Measurements from ENCODE around the gene SAP30BP. TPM values are rescaled to one million over a fixed set of nuclear protein-coding genes. Genes with fewer than 3 reads are reported as not detected.

The SAP30BP gene
- total RNA-seq, 1 experiment from 2014 or later = 89.7 TPM

- no peaks in the 10 kb centered on the region for H3K23me2 ChIP-seq (ENCODE audit: insufficient read length, low read depth, low read length, poor library complexity, severe bottlenecking)
- no peaks in the 10 kb centered on the region for H3K9me3 Mint-ChIP-seq
- H2BK120ac ChIP-seq (ENCODE audit: low read depth, low read length, poor library complexity, severe bottlenecking) = no peak overlapping the region
- no peak overlapping the region for H4K8ac ChIP-seq (replicated peaks; ENCODE audit: insufficient read length, low read depth, low read length)
- H3K79me1 ChIP-seq (ENCODE audit: insufficient read depth, low read depth, low read length, poor library complexity, severe bottlenecking) = peaks cover 2% of the 10 kb centered on the region
- no peaks in the 10 kb centered on the region for H3K27me3 Mint-ChIP-seq (ENCODE audit: low read depth)
- H3K27ac Mint-ChIP-seq = peak overlapping the region in 2 of 3 experiments; percentile 58 to 73; a peak in 4 of 7 replicates
- no peak overlapping the region for H3T11ph ChIP-seq (ENCODE audit: low read length)
- H3K36me3 Mint-ChIP-seq (ENCODE audit: insufficient read depth in 1 of 3, low read depth in 3 of 3) = peaks cover 0 to 12% (median 4%) of the 10 kb centered on the region in 3 experiments; a peak in 4 of 7 replicates
- no peaks in the 10 kb centered on the region for H3K4me1 ChIP-seq (ENCODE audit: insufficient read depth, low read length)
- H4K20me1 ChIP-seq (ENCODE audit: control insufficient read depth, insufficient read depth, insufficient read length) = no peaks in the 10 kb centered on the region
- H3K27me3 ChIP-seq (ENCODE audit: insufficient read depth, low read length) = no peaks in the 10 kb centered on the region
- peaks cover 5 to 14% of the 10 kb centered on the region in 2 experiments for H3K4me1 Mint-ChIP-seq
- H2AFZ ChIP-seq (ENCODE audit: low read length) = no peak overlapping the region
- no peak overlapping the region for H3K56ac ChIP-seq (ENCODE audit: insufficient read length, low read depth, low read length)
- TF ChIP-seq CTCF (conservative IDR thresholded peaks at IDR 0.05) = no peak
- no peak overlapping the region for H3K18ac ChIP-seq (ENCODE audit: insufficient read length, low read depth, low read length)
- H2BK12ac ChIP-seq (ENCODE audit: insufficient read length, low read depth, low read length) = no peak overlapping the region
- H4K91ac ChIP-seq (ENCODE audit: insufficient read length, low read depth, low read length) = no peak overlapping the region
- no CpG with 5 or more reads among the region's 3 CpGs for WGBS (ENCODE audit: extremely low coverage, insufficient read length, low lambda C conversion rate)
- no peak overlapping the region for H3K4me2 ChIP-seq (ENCODE audit: insufficient read depth, insufficient read length, low read length)
- peaks cover 1% of the 10 kb centered on the region; the same call in 1 of the 2 replicates for H3K79me2 ChIP-seq (ENCODE audit: insufficient read depth, low read length)
- H2BK5ac ChIP-seq (ENCODE audit: insufficient read length, low read length) = no peak overlapping the region
- no peak overlapping the region for H4K5ac ChIP-seq (ENCODE audit: insufficient read length, low read depth, low read length)
- no peak overlapping the region for H3K4me3 Mint-ChIP-seq
- H2BK15ac ChIP-seq (ENCODE audit: low read depth, low read length) = no peak overlapping the region
- no peak overlapping the region for H2BK20ac ChIP-seq (ENCODE audit: low read depth, low read length, poor library complexity, severe bottlenecking)
- no peaks in the 10 kb centered on the region for H3K9me3 ChIP-seq (ENCODE audit: control insufficient read depth, low read depth, low read length)
- no peak overlapping the region for H3K9ac ChIP-seq (ENCODE audit: extremely low read depth, insufficient read length, low read length)
- H2AK5ac ChIP-seq (ENCODE audit: insufficient read length, low read length) = no peak overlapping the region
- H3K14ac ChIP-seq (ENCODE audit: insufficient read depth, low read length) = no peak overlapping the region
- no peak overlapping the region for H3K27ac ChIP-seq (ENCODE audit: insufficient read length, low read depth, low read length)
- H3K23ac ChIP-seq (ENCODE audit: insufficient read length, low read depth, low read length) = no peak overlapping the region
- H3K4ac ChIP-seq (ENCODE audit: low read depth, low read length) = no peak overlapping the region
- no peak for DNase-seq
Measured at GRCh38 chr17:75685499-75685898, 18.4 kb downstream of the SAP30BP start.

Data from H9 (cell line).